Astrocyte (in vitro differentiated cells and primary cell): ENCODE measurements around the gene BMAL1. TPM values are rescaled to one million over a fixed set of nuclear protein-coding genes. Genes with fewer than 3 reads are reported as not detected.

Experiments used
- DNase-seq: peaks from one replicate; pipeline ENCODE4 v3.0.0-alpha.2; 2010; ENCODE audit warnings: low read depth
- FAIRE-seq: peaks from 2 replicates; lab custom pipeline; 2011; peaks lifted over from hg19 to GRCh38; lab: Jason Lieb, UNC
- H2AFZ ChIP-seq: 2 replicates; pipeline ENCODE4 v1.6.0; 2012; ENCODE audit warnings: low read depth, low read length, inconsistent platforms
- H3K27ac ChIP-seq: 2 replicates; pipeline ENCODE4 v1.5.1; 2011; ENCODE audit warnings: low read depth, low read length, inconsistent platforms
- H3K27me3 ChIP-seq: 2 replicates; pipeline ENCODE4 v1.6.0; 2011; ENCODE audit warnings: low read length, inconsistent platforms; ENCODE audit not compliant: insufficient read depth
- H3K36me3 ChIP-seq: 2 replicates; pipeline ENCODE4 v1.5.1; 2011; ENCODE audit warnings: low read length, inconsistent platforms; ENCODE audit not compliant: insufficient read depth
- H3K4me1 ChIP-seq: 2 replicates; pipeline ENCODE4 v1.5.1; 2011; ENCODE audit warnings: low read length, inconsistent platforms; ENCODE audit not compliant: insufficient read depth
- H3K4me2 ChIP-seq: 2 replicates; pipeline ENCODE4 v1.6.0; 2012; ENCODE audit warnings: low read length, inconsistent platforms
- H3K4me3 ChIP-seq: 2 replicates; pipeline ENCODE4 v1.5.1; 2011; ENCODE audit warnings: low read depth, mild to moderate bottlenecking, low read length, inconsistent platforms; ENCODE audit not compliant: insufficient read depth
- H3K79me2 ChIP-seq: 2 replicates; pipeline ENCODE4 v1.6.0; 2012; ENCODE audit warnings: mild to moderate bottlenecking, low read length, inconsistent platforms; ENCODE audit not compliant: insufficient read depth
- H3K9ac ChIP-seq: 2 replicates; pipeline ENCODE4 v1.6.0; 2012; ENCODE audit warnings: mild to moderate bottlenecking, low read length, inconsistent platforms
- H3K9me3 ChIP-seq: 2 replicates; pipeline ENCODE4 v1.5.1; 2012; ENCODE audit warnings: low read depth, mild to moderate bottlenecking, low read length, inconsistent platforms; ENCODE audit not compliant: insufficient read depth
- H4K20me1 ChIP-seq: 2 replicates; pipeline ENCODE4 v1.6.0; 2012; ENCODE audit warnings: low read length, inconsistent platforms; ENCODE audit not compliant: insufficient read depth
- H3K27ac Mint-ChIP-seq: one replicate; pipeline ENCODE4 v1.8.0; 2021; ENCODE audit warnings: mild to moderate bottlenecking, mixed read lengths; ENCODE audit not compliant: unreplicated experiment
- H3K27me3 Mint-ChIP-seq: one replicate; pipeline ENCODE4 v1.8.0; 2021; ENCODE audit warnings: low read depth, mixed read lengths; ENCODE audit not compliant: unreplicated experiment
- H3K36me3 Mint-ChIP-seq: one replicate; pipeline ENCODE4 v1.8.0; 2021; ENCODE audit warnings: low read depth, mixed read lengths; ENCODE audit not compliant: unreplicated experiment
- H3K4me1 Mint-ChIP-seq: one replicate; pipeline ENCODE4 v1.8.0; 2021; ENCODE audit warnings: low read depth, mixed read lengths; ENCODE audit not compliant: unreplicated experiment
- H3K4me3 Mint-ChIP-seq: one replicate; pipeline ENCODE4 v1.8.0; 2021; ENCODE audit warnings: mild to moderate bottlenecking, moderate library complexity, mixed read lengths; ENCODE audit not compliant: unreplicated experiment
- H3K9me3 Mint-ChIP-seq: one replicate; pipeline ENCODE4 v1.8.0; 2021; ENCODE audit warnings: mild to moderate bottlenecking, mixed read lengths; ENCODE audit not compliant: unreplicated experiment
- CTCF ChIP-seq: IDR thresholded peaks from 2 replicates; pipeline ENCODE4 v1.5.1; 2011; ENCODE audit warnings: low read depth, mild to moderate bottlenecking, inconsistent platforms, low read length, moderate library complexity; ENCODE audit not compliant: insufficient read depth
- EZH2 ChIP-seq: IDR thresholded peaks from 2 replicates; pipeline ENCODE4 v1.6.1; 2012; ENCODE audit warnings: mild to moderate bottlenecking, low read length, inconsistent platforms; ENCODE audit not compliant: insufficient read depth
- total RNA-seq: library from RNA; stranded (reverse); gene quantifications from 2 replicates; pipeline ENCODE4 v1.2.1, GENCODE V29; 2021

BMAL1 gene
- total RNA-seq, 1 donor from 2014 or later: 26.9 TPM

DNA sequence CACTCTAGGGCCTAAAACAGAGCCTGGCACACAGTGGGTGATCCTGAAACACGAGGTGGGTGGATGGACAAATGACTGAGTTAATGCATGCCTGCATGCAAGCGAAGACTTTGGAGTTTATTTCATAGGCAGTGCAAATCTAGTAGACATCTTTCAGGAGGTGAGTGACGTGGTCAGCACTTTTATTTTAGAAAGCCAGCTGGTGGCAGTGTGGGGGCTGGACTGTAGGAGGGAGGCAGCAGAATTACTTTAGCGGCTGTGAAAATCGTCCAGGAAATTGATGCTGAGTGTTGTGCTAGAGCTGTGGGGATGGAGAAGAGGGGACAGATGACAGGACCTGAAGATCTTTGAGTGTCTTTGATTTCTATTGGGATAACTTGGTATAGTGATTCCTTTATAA, 47.1 kb downstream of the BMAL1 start:
- Histone ChIP-seq H3K4me1 (peaks cover 17% of the 10 kb centered on the region), H2AFZ (no peak overlapping the region), H3K9me3 (no peaks in the 10 kb centered on the region), H3K27me3 (no peaks in the 10 kb centered on the region), H3K4me3 (no peak overlapping the region), H3K79me2 (peaks cover 13% of the 10 kb centered on the region), H3K9ac (no peak overlapping the region), H3K36me3 (no peaks in the 10 kb centered on the region), H3K4me2 (no peak overlapping the region), H4K20me1 (peaks cover 15% of the 10 kb centered on the region), H3K27ac (no peak overlapping the region)
- no peaks in the 10 kb centered on the region for H3K27me3 Mint-ChIP-seq
- H3K9me3 Mint-ChIP-seq: no peaks in the 10 kb centered on the region
- TF ChIP-seq EZH2: no peak
- no peak for TF ChIP-seq CTCF
- H3K4me3 Mint-ChIP-seq: no peak overlapping the region
- H3K27ac Mint-ChIP-seq: no peak overlapping the region
- H3K36me3 Mint-ChIP-seq: peaks cover 13% of the 10 kb centered on the region
- no peak for FAIRE-seq
- no peak for DNase-seq
- peaks cover 20% of the 10 kb centered on the region for H3K4me1 Mint-ChIP-seq

DNA sequence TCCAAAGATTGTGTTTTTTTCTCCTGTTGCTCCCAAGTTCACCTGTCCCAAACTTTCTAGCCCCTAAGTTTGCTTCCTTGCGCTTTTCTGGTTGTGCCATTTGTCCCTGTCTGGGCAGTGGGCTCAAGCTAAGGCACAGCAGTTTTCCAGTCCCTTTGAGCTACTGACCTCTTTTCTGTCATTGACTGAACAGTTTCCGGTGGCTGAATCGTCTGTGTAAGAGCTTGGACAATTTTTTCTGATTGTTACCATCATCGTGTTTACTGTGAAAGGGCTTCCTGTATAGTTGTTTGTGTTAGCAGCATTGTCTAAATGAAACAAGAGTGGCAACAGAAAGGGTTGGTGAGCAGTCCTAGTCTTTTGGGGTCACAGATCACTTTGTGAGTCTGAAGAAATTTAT, 49.8 kb downstream of the BMAL1 start:
- H3K9me3 Mint-ChIP-seq: no peaks in the 10 kb centered on the region

More for the DNA sequence above, 49.8 kb downstream of the BMAL1 start:
- Mint-ChIP-seq H3K4me1 (peaks cover 30% of the 10 kb centered on the region), H3K27ac (no peak overlapping the region), H3K4me3 (no peak overlapping the region), H3K27me3 (no peaks in the 10 kb centered on the region), H3K36me3 (peaks cover 6% of the 10 kb centered on the region)
- Histone ChIP-seq H3K27ac (no peak overlapping the region), H3K36me3 (no peaks in the 10 kb centered on the region), H3K9ac (no peak overlapping the region), H4K20me1 (no peaks in the 10 kb centered on the region), H3K4me3 (no peak overlapping the region), H3K79me2 (no peaks in the 10 kb centered on the region), H3K4me1 (peaks cover 22% of the 10 kb centered on the region), H3K4me2 (peak overlapping the region; percentile 1), H2AFZ (no peak overlapping the region), H3K9me3 (no peaks in the 10 kb centered on the region), H3K27me3 (no peaks in the 10 kb centered on the region)
- TF ChIP-seq CTCF: no peak
- TF ChIP-seq EZH2: no peak
- DNase-seq: no peak
- no peak for FAIRE-seq
